H9 (cell line): ENCODE data around the gene NPHS1. TPM values are rescaled to one million over a fixed set of nuclear protein-coding genes. Genes with fewer than 3 reads are reported as not detected.

Experiments
- DNase-seq: peaks from one replicate; pipeline ENCODE4 v3.0.0-alpha.2; 2017
- H2AFZ ChIP-seq: one replicate; pipeline ENCODE4 v1.6.1; 2013; ENCODE audit warnings: mild to moderate bottlenecking, low read length, control low read depth, moderate library complexity
- H2AK5ac ChIP-seq: 2 replicates; pipeline ENCODE4 v1.6.1; 2013; ENCODE audit warnings: low read length, control low read depth, mixed read lengths; ENCODE audit not compliant: insufficient read length
- H2BK120ac ChIP-seq: one replicate; pipeline ENCODE4 v1.6.1; 2013; ENCODE audit warnings: low read depth, mild to moderate bottlenecking, low read length, control low read depth, inconsistent platforms; ENCODE audit not compliant: poor library complexity, severe bottlenecking
- H2BK12ac ChIP-seq: 2 replicates; pipeline ENCODE4 v1.6.1; 2013; ENCODE audit warnings: low read length, control low read depth, mixed read lengths, low read depth; ENCODE audit not compliant: insufficient read length
- H2BK15ac ChIP-seq: 2 replicates; pipeline ENCODE4 v1.6.1; 2013; ENCODE audit warnings: low read depth, low read length, control low read depth
- H2BK20ac ChIP-seq: one replicate; pipeline ENCODE4 v1.6.1; 2013; ENCODE audit warnings: low read depth, mild to moderate bottlenecking, low read length, control low read depth, inconsistent platforms; ENCODE audit not compliant: poor library complexity, severe bottlenecking
- H2BK5ac ChIP-seq: 2 replicates; pipeline ENCODE4 v1.6.1; 2013; ENCODE audit warnings: low read length, control low read depth, mixed read lengths; ENCODE audit not compliant: insufficient read length
- H3K14ac ChIP-seq: 2 replicates; pipeline ENCODE4 v1.6.1; 2013; ENCODE audit warnings: low read length, control low read depth; ENCODE audit not compliant: insufficient read depth
- H3K18ac ChIP-seq: 2 replicates; pipeline ENCODE4 v1.6.1; 2013; ENCODE audit warnings: low read depth, mild to moderate bottlenecking, mixed read lengths, low read length, control low read depth; ENCODE audit not compliant: insufficient read length
- H3K23ac ChIP-seq: 2 replicates; pipeline ENCODE4 v1.6.1; 2013; ENCODE audit warnings: low read length, control low read depth, mixed read lengths, low read depth; ENCODE audit not compliant: insufficient read length
- H3K23me2 ChIP-seq: 2 replicates; pipeline ENCODE4 v1.6.1; 2013; ENCODE audit warnings: low read depth, mild to moderate bottlenecking, mixed read lengths, low read length, control low read depth; ENCODE audit not compliant: insufficient read length, poor library complexity, severe bottlenecking
- H3K27ac ChIP-seq: 2 replicates; pipeline ENCODE4 v1.5.1; 2013; ENCODE audit warnings: low read length, control low read depth, mixed read lengths, low read depth; ENCODE audit not compliant: insufficient read length
- H3K27me3 ChIP-seq: 2 replicates; pipeline ENCODE4 v1.6.1; 2013; ENCODE audit warnings: low read length, control low read depth, inconsistent platforms; ENCODE audit not compliant: insufficient read depth
- H3K4ac ChIP-seq: 2 replicates; pipeline ENCODE4 v1.6.1; 2013; ENCODE audit warnings: low read depth, mild to moderate bottlenecking, control low read depth, inconsistent platforms, low read length, moderate library complexity
- H3K4me1 ChIP-seq: 2 replicates; pipeline ENCODE4 v1.6.1; 2013; ENCODE audit warnings: low read length, control low read depth, inconsistent platforms; ENCODE audit not compliant: insufficient read depth
- H3K4me2 ChIP-seq: 2 replicates; pipeline ENCODE4 v1.6.1; 2013; ENCODE audit warnings: low read length, control low read depth, mixed read lengths; ENCODE audit not compliant: insufficient read length, insufficient read depth
- H3K56ac ChIP-seq: 2 replicates; pipeline ENCODE4 v1.6.1; 2013; ENCODE audit warnings: low read depth, mild to moderate bottlenecking, mixed read lengths, low read length, control low read depth; ENCODE audit not compliant: insufficient read length
- H3K79me1 ChIP-seq: 2 replicates; pipeline ENCODE4 v1.6.1; 2013; ENCODE audit warnings: low read depth, mild to moderate bottlenecking, moderate library complexity, low read length, control low read depth, inconsistent platforms; ENCODE audit not compliant: insufficient read depth, poor library complexity, severe bottlenecking
- H3K79me2 ChIP-seq: 2 replicates; pipeline ENCODE4 v1.6.1; 2013; ENCODE audit warnings: low read length, control low read depth, inconsistent platforms; ENCODE audit not compliant: insufficient read depth
- H3K9ac ChIP-seq: 2 replicates; pipeline ENCODE4 v1.6.1; 2013; ENCODE audit warnings: low read length, control low read depth, mixed read lengths; ENCODE audit not compliant: insufficient read length; ENCODE audit errors: extremely low read depth
- H3K9me3 ChIP-seq: one replicate; pipeline ENCODE4 v1.6.1; 2013; ENCODE audit warnings: low read depth, low read length, inconsistent platforms; ENCODE audit not compliant: control insufficient read depth
- H3T11ph ChIP-seq: one replicate; pipeline ENCODE4 v1.6.1; 2013; ENCODE audit warnings: mild to moderate bottlenecking, low read length, control low read depth, inconsistent platforms
- H4K20me1 ChIP-seq: one replicate; pipeline ENCODE4 v1.6.1; 2013; ENCODE audit not compliant: control insufficient read depth, insufficient read length, insufficient read depth
- H4K5ac ChIP-seq: 2 replicates; pipeline ENCODE4 v1.6.1; 2013; ENCODE audit warnings: low read depth, mild to moderate bottlenecking, mixed read lengths, low read length, control low read depth; ENCODE audit not compliant: insufficient read length
- H4K8ac ChIP-seq: replicated peaks from 2 replicates; pipeline ENCODE4 v1.6.1; 2013; ENCODE audit warnings: low read length, control low read depth, mixed read lengths, low read depth; ENCODE audit not compliant: insufficient read length
- H4K91ac ChIP-seq: 2 replicates; pipeline ENCODE4 v1.6.1; 2013; ENCODE audit warnings: low read depth, mild to moderate bottlenecking, moderate library complexity, mixed read lengths, low read length, control low read depth; ENCODE audit not compliant: insufficient read length
- H3K27ac Mint-ChIP-seq, 3 experiments: 2 replicates in 2 of 3; 3 replicates in 1 of 3; pipeline ENCODE4 v1.8.0; 2020 to 2021; ENCODE audit warnings: mixed read lengths in 3 of 3, mild to moderate bottlenecking in 1 of 3, moderate library complexity in 1 of 3
- H3K27me3 Mint-ChIP-seq: 2 replicates; pipeline ENCODE4 v1.8.0; 2021; ENCODE audit warnings: low read depth, mild to moderate bottlenecking, moderate library complexity, mixed read lengths
- H3K36me3 Mint-ChIP-seq, 3 experiments: 2 replicates in 2 of 3; 3 replicates in 1 of 3; pipeline ENCODE4 v1.8.0; 2020 to 2021; ENCODE audit warnings: low read depth in 3 of 3, mixed read lengths in 3 of 3; ENCODE audit not compliant: insufficient read depth in 1 of 3
- H3K4me1 Mint-ChIP-seq, 2 experiments: 2 replicates each; pipeline ENCODE4 v1.8.0; 2020; ENCODE audit warnings: mixed read lengths in 2 of 2
- H3K4me3 Mint-ChIP-seq, 2 experiments: 2 replicates in 1 of 2; 3 replicates in 1 of 2; pipeline ENCODE4 v1.8.0; 2020 to 2021; ENCODE audit warnings: mild to moderate bottlenecking in 2 of 2, mixed read lengths in 2 of 2, moderate library complexity in 1 of 2
- H3K9me3 Mint-ChIP-seq, 2 experiments: 2 replicates in 1 of 2; 3 replicates in 1 of 2; pipeline ENCODE4 v1.8.0; 2020; ENCODE audit warnings: mild to moderate bottlenecking in 2 of 2, mixed read lengths in 2 of 2, moderate library complexity in 1 of 2
- CTCF ChIP-seq: fragments of 200-600 bp; sonication (generic); conservative IDR thresholded peaks from 3 replicates; pipeline ENCODE4 v1.8.0; 2021; ENCODE audit warnings: antibody characterized with exemption, mild to moderate bottlenecking
- WGBS: extraction: QIAGEN DNeasy Blood & Tissue Kit; methylation state at CpG from one replicate; pipeline ENCODE4 v1.1.7; 2013; ENCODE audit warnings: missing lambda C conversion rate, low lambda C conversion rate, mixed read lengths; ENCODE audit not compliant: insufficient read length; ENCODE audit errors: extremely low coverage; 5-methylcytosine and 5-hydroxymethylcytosine counted together
- total RNA-seq: library from RNA; stranded (reverse); gene quantifications from 2 replicates; pipeline ENCODE4 v1.2.1, GENCODE V29; 2021

Gene NPHS1
- total RNA-seq, 1 experiment from 2014 or later: 0.83 TPM

DNA sequence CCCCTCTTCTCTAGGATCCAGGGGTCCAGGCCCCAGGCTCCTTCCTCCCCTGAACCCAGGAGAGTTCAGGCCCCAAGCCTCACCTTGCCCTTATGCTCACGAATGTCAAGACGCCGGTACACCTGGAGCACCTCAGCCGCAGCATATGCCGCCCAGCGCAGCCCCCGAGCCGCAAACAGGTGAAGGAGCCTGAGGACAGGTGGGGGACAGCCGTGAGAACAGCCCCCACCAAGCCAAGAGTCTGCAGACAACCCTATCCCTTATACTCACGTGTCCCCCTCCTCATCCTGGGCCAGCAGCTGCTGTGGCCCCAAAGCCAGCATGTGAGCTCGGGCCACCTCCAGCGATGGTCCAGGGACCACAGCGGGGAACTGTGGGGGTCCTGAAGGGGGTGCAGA, 44.3 kb upstream of the NPHS1 start:
- H4K91ac ChIP-seq: no peak overlapping the region
- H2BK12ac ChIP-seq: no peak overlapping the region

More for the DNA sequence above, 44.3 kb upstream of the NPHS1 start:
- no peak overlapping the region for H4K5ac ChIP-seq
- H3K4me1 ChIP-seq: no peaks in the 10 kb centered on the region; the same call in 1 of the 2 replicates
- WGBS: no CpG with 5 or more reads among the region's 13 CpGs
- Mint-ChIP-seq H3K27ac (no peak overlapping the region), H3K4me1 (peaks cover 0 to 14% of the 10 kb centered on the region in 2 experiments; a peak in 3 of 4 replicates), H3K27me3 (no peaks in the 10 kb centered on the region), H3K4me3 (no peak overlapping the region), H3K36me3 (peaks cover 13 to 47% (median 42%) of the 10 kb centered on the region in 3 experiments; a peak in 6 of 7 replicates), H3K9me3 (no peaks in the 10 kb centered on the region)
- H3K4me2 ChIP-seq: no peak overlapping the region
- H4K8ac ChIP-seq: no peak overlapping the region
- H2BK5ac ChIP-seq: no peak overlapping the region
- H3K79me1 ChIP-seq: peaks cover 3% of the 10 kb centered on the region
- no peak for DNase-seq
- no peak overlapping the region for H2BK120ac ChIP-seq
- H3K27ac ChIP-seq: no peak overlapping the region
- H3K23me2 ChIP-seq: peaks cover 6% of the 10 kb centered on the region
- no peaks in the 10 kb centered on the region for H3K9me3 ChIP-seq
- no peak overlapping the region for H3K23ac ChIP-seq
- H2AFZ ChIP-seq: no peak overlapping the region
- no peak overlapping the region for H2BK20ac ChIP-seq
- no peak overlapping the region for H3K14ac ChIP-seq
- H4K20me1 ChIP-seq: no peaks in the 10 kb centered on the region
- H3K4ac ChIP-seq: no peak overlapping the region
- no peak overlapping the region for H3K9ac ChIP-seq
- H3K18ac ChIP-seq: no peak overlapping the region
- no peaks in the 10 kb centered on the region for H3K27me3 ChIP-seq
- no peaks in the 10 kb centered on the region for H3K79me2 ChIP-seq
- H3K56ac ChIP-seq: no peak overlapping the region
- no peak overlapping the region for H2AK5ac ChIP-seq
- H3T11ph ChIP-seq: no peak overlapping the region
- H2BK15ac ChIP-seq: no peak overlapping the region
- no peak for TF ChIP-seq CTCF
